ENCODE measurements around the gene POLRMT. TPM values are rescaled to one million over a fixed set of nuclear protein-coding genes. Genes with fewer than 3 reads are reported as not detected.
A peak's percentile ranks its signal among the peaks of the same experiment; 100 is the strongest.
"Not testable (repeated sequence)": the region's sequence is repeated elsewhere in the genome, so short reads cannot be mapped to it uniquely, and the experiment has no call there.

The POLRMT gene
- total RNA-seq, 4 donors from 2014 or later, result 37.8 to 61.1 (median 46.9) TPM

- WGBS, 2 donors, result 0% methylated on average over 11 of the region's 132 CpGs; no CpG with 5 or more reads in 1 of the 2 donors
- no peak within 1 kb of the TSS for H3K4me3 ChIP-seq (ENCODE audit: low read depth, poor library complexity, severe bottlenecking)
- DNase-seq (ENCODE audit: low spot score in 2 of 2), result no peak
- TF ChIP-seq POLR2A (IDR thresholded peaks at IDR 0.05) (no peak), CTCF (IDR thresholded peaks at IDR 0.05) (no peak)
- intact Hi-C loops (cut with DNase I; ENCODE audit: low total_unique reads), result no loop called here
Observed at GRCh38 chr19:589693-590395, 43.5 kb downstream of the POLRMT start, which contains the start of gene HCN2. Gene HCN2 (plus strand): TSS chr19:589881. CDS start chr19:589946, 65 bp downstream.

GRCh38 chr19:588741-589692 is 44.3 kb downstream of the POLRMT start:
- intact Hi-C loops (cut with DNase I; ENCODE audit: low total_unique reads), result no loop called here
- WGBS, 2 donors, result 14 to 18% methylated on average over 28 to 44 of the region's 54 CpGs
- DNase-seq (ENCODE audit: low spot score in 2 of 2), result no peak
- H3K4me3 ChIP-seq (ENCODE audit: low read depth, poor library complexity, severe bottlenecking), result no peak overlapping the region
- TF ChIP-seq CTCF (IDR thresholded peaks at IDR 0.05), result no peak
- TF ChIP-seq POLR2A (IDR thresholded peaks at IDR 0.05), result no peak

GRCh38 chr19:588093-588740 is 45.1 kb downstream of the POLRMT start:
- 3 to 4% methylated on average over 18 to 26 of the region's 41 CpGs for WGBS, 2 donors
- H3K4me3 ChIP-seq (ENCODE audit: low read depth, poor library complexity, severe bottlenecking), result no peak overlapping the region
- intact Hi-C loops (cut with DNase I; ENCODE audit: low total_unique reads), result no loop called here
- DNase-seq (ENCODE audit: low spot score in 2 of 2), result peak; percentile 59 to 94
- TF ChIP-seq CTCF (IDR thresholded peaks at IDR 0.05) (no peak), POLR2A (IDR thresholded peaks at IDR 0.05) (no peak)

- 54 to 55% methylated on average over 8 to 10 of the region's 10 CpGs for WGBS, 2 donors
- no peak overlapping the region for H3K4me3 ChIP-seq (ENCODE audit: low read depth, poor library complexity, severe bottlenecking)
- no peak for DNase-seq (ENCODE audit: low spot score in 2 of 2)
- intact Hi-C loops (cut with DNase I; ENCODE audit: low total_unique reads), result no loop called here
- no peak for TF ChIP-seq CTCF (IDR thresholded peaks at IDR 0.05)
- TF ChIP-seq POLR2A (IDR thresholded peaks at IDR 0.05), result no peak
Observed at GRCh38 chr19:585551-586110, 47.7 kb downstream of the POLRMT start.

GRCh38 chr19:585146-585545 is 48.2 kb downstream of the POLRMT start:
- intact Hi-C loops (cut with DNase I; ENCODE audit: low total_unique reads), result not testable (repeated sequence)
- 81 to 85% methylated on average over 32 to 34 of the region's 34 CpGs for WGBS, 2 donors

More at GRCh38 chr19:585146-585545, 48.2 kb downstream of the POLRMT start:
- H3K4me3 ChIP-seq (ENCODE audit: low read depth, poor library complexity, severe bottlenecking); DNase-seq (ENCODE audit: low spot score in 2 of 2): not testable (repeated sequence)
